ENCODE results near the gene PLXNA2.
A peak's percentile ranks its signal among the peaks of the same experiment; 100 is the strongest.

PLXNA2 gene

GRCh38 chr1:207992677-207993236, 251.4 kb downstream of the PLXNA2 start:
- no peak overlapping the region for H3K27ac Mint-ChIP-seq
- DNase-seq: no peak
- no peak for ATAC-seq
- H3K27me3 Mint-ChIP-seq: peaks cover 32% of the 10 kb centered on the region
- no peaks in the 10 kb centered on the region for H3K9me3 Mint-ChIP-seq
- no peak overlapping the region for H3K4me3 Mint-ChIP-seq
- H3K4me1 Mint-ChIP-seq: no peaks in the 10 kb centered on the region

- H3K27ac Mint-ChIP-seq: no peak overlapping the region
- H3K4me3 Mint-ChIP-seq: no peak overlapping the region
- DNase-seq (no peak), ATAC-seq (no peak)
- peaks cover 36% of the 10 kb centered on the region for H3K27me3 Mint-ChIP-seq
- no peaks in the 10 kb centered on the region for H3K9me3 Mint-ChIP-seq
- no peaks in the 10 kb centered on the region for H3K4me1 Mint-ChIP-seq
These were observed 252.6 kb downstream of the PLXNA2 start for GRCh38 chr1:207991583-207992026.

GRCh38 chr1:207990876-207991582, 253.2 kb downstream of the PLXNA2 start:
- Mint-ChIP-seq H3K27ac (no peak overlapping the region), H3K27me3 (peaks cover 36% of the 10 kb centered on the region)

GRCh38 chr1:207990455-207990854, 253.7 kb downstream of the PLXNA2 start:
- no peak overlapping the region for H3K27ac Mint-ChIP-seq
- H3K9me3 Mint-ChIP-seq: no peaks in the 10 kb centered on the region
- DNase-seq: no peak
- H3K4me1 Mint-ChIP-seq: no peaks in the 10 kb centered on the region
- H3K4me3 Mint-ChIP-seq: no peak overlapping the region
- ATAC-seq: no peak
- peaks cover 36% of the 10 kb centered on the region for H3K27me3 Mint-ChIP-seq

More at GRCh38 chr1:207990876-207991582, 253.2 kb downstream of the PLXNA2 start:
- ATAC-seq: no peak
- no peak for DNase-seq
- Mint-ChIP-seq H3K9me3 (no peaks in the 10 kb centered on the region), H3K4me1 (no peaks in the 10 kb centered on the region), H3K4me3 (no peak overlapping the region)

- Mint-ChIP-seq H3K4me1 (no peaks in the 10 kb centered on the region), H3K27me3 (peaks cover 33% of the 10 kb centered on the region), H3K27ac (no peak overlapping the region), H3K9me3 (no peaks in the 10 kb centered on the region), H3K4me3 (no peak overlapping the region)
- DNase-seq (no peak), ATAC-seq (no peak)
These were observed 255.6 kb downstream of the PLXNA2 start for GRCh38 chr1:207988326-207989165.

- Mint-ChIP-seq H3K4me3 (no peak overlapping the region), H3K9me3 (no peaks in the 10 kb centered on the region), H3K27me3 (peaks cover 27% of the 10 kb centered on the region), H3K4me1 (no peaks in the 10 kb centered on the region), H3K27ac (no peak overlapping the region)
- ATAC-seq (no peak), DNase-seq (no peak)
These were observed 257.0 kb downstream of the PLXNA2 start for GRCh38 chr1:207987164-207987563.

GRCh38 chr1:207985996-207986395, 258.2 kb downstream of the PLXNA2 start:
- Mint-ChIP-seq H3K9me3 (no peaks in the 10 kb centered on the region), H3K27me3 (peaks cover 27% of the 10 kb centered on the region), H3K4me1 (no peaks in the 10 kb centered on the region), H3K4me3 (no peak overlapping the region), H3K27ac (no peak overlapping the region)
- DNase-seq (no peak), ATAC-seq (no peak)

GRCh38 chr1:207984831-207985572, 259.2 kb downstream of the PLXNA2 start:
- ATAC-seq (no peak), DNase-seq (no peak)
- Mint-ChIP-seq H3K4me1 (no peaks in the 10 kb centered on the region), H3K9me3 (no peaks in the 10 kb centered on the region), H3K27me3 (peaks cover 24% of the 10 kb centered on the region), H3K4me3 (no peak overlapping the region), H3K27ac (no peak overlapping the region)

GRCh38 chr1:207983044-207983635, 261.0 kb downstream of the PLXNA2 start:
- Mint-ChIP-seq H3K27me3 (peaks cover 17% of the 10 kb centered on the region), H3K9me3 (no peaks in the 10 kb centered on the region), H3K4me1 (no peaks in the 10 kb centered on the region), H3K4me3 (no peak overlapping the region), H3K27ac (no peak overlapping the region)
- DNase-seq: no peak
- no peak for ATAC-seq

GRCh38 chr1:207981976-207982375, 262.2 kb downstream of the PLXNA2 start:
- Mint-ChIP-seq H3K4me1 (no peaks in the 10 kb centered on the region), H3K4me3 (no peak overlapping the region), H3K27ac (no peak overlapping the region), H3K9me3 (no peaks in the 10 kb centered on the region), H3K27me3 (peaks cover 10% of the 10 kb centered on the region)
- ATAC-seq: peak; percentile 61
- DNase-seq: no peak

GRCh38 chr1:207978441-207978840, 265.7 kb downstream of the PLXNA2 start:
- H3K9me3 Mint-ChIP-seq: no peaks in the 10 kb centered on the region
- ATAC-seq: no peak
- H3K27ac Mint-ChIP-seq: no peak overlapping the region
- no peaks in the 10 kb centered on the region for H3K4me1 Mint-ChIP-seq
- H3K27me3 Mint-ChIP-seq: peaks cover 21% of the 10 kb centered on the region
- H3K4me3 Mint-ChIP-seq: no peak overlapping the region
- DNase-seq: no peak

- ATAC-seq (no peak), DNase-seq (no peak)
- H3K27ac Mint-ChIP-seq: no peak overlapping the region
- H3K9me3 Mint-ChIP-seq: no peaks in the 10 kb centered on the region
- peaks cover 27% of the 10 kb centered on the region for H3K27me3 Mint-ChIP-seq
- H3K4me3 Mint-ChIP-seq: no peak overlapping the region
- no peaks in the 10 kb centered on the region for H3K4me1 Mint-ChIP-seq
These were observed 266.3 kb downstream of the PLXNA2 start for GRCh38 chr1:207977876-207978275.

- Mint-ChIP-seq H3K27me3 (peaks cover 29% of the 10 kb centered on the region), H3K9me3 (no peaks in the 10 kb centered on the region), H3K4me3 (no peak overlapping the region), H3K4me1 (no peaks in the 10 kb centered on the region), H3K27ac (no peak overlapping the region)
- no peak for ATAC-seq
- DNase-seq: no peak
These were observed 270.2 kb downstream of the PLXNA2 start for GRCh38 chr1:207973898-207974568.

GRCh38 chr1:207972337-207972736, 271.8 kb downstream of the PLXNA2 start:
- Mint-ChIP-seq H3K4me1 (no peaks in the 10 kb centered on the region), H3K27me3 (peaks cover 29% of the 10 kb centered on the region), H3K9me3 (no peaks in the 10 kb centered on the region), H3K27ac (peak overlapping the region in 1 of 2 donors; percentile 10), H3K4me3 (no peak overlapping the region)
- DNase-seq: no peak
- no peak for ATAC-seq

Measured in stimulated activated naive CD8-positive, alpha-beta T cell treated with anti-CD3 and anti-CD28 coated beads, Interleukin-15, amount 100 ng/mL, for 72 hours (primary cell).